GM12878 (cell line): Measurements from ENCODE around the gene LTB. TPM values are rescaled to one million over a fixed set of nuclear protein-coding genes. Genes with fewer than 3 reads are reported as not detected.

Source experiments
- ATAC-seq: fragments of 200-7000 bp; cut with Tn5 transposase; 3 replicates; pipeline ENCODE4 v1.9.1; 2020; ENCODE audit warnings: mild to moderate bottlenecking, moderate library complexity
- BruUV-seq: library from RNA; stranded (reverse); fragments of 400-500 nt; replicated peaks from 2 replicates; lab custom pipeline; 2021; lab: Mats Ljungman, UMichigan
- CTCF ChIA-PET: fragments of 300-600 bp; sonication (Branson Sonifier 250); formaldehyde crosslinking; extraction: SDS; loops from one replicate; lab custom pipeline; 2021; ENCODE audit warnings: inconsistent platforms; lab: Yijun Ruan, JAX
- POLR2A ChIA-PET: fragments of 350-600 bp; formaldehyde crosslinking; extraction: SDS; loops from one replicate; lab custom pipeline; 2021; ENCODE audit warnings: inconsistent platforms; lab: Charles Lee
- RAD21 ChIA-PET: fragments of 300-600 bp; sonication (Branson Sonifier 250); formaldehyde crosslinking; loops from one replicate; lab custom pipeline; 2023; ENCODE audit warnings: antibody characterized with exemption; ENCODE audit not compliant: unreplicated experiment; lab: Charles Lee
- SMC1A ChIA-PET: fragments of 300-600 bp; sonication (Branson Sonifier 250); formaldehyde crosslinking; loops from one replicate; lab custom pipeline; 2023; ENCODE audit not compliant: unreplicated experiment, uncharacterized antibody; lab: Charles Lee
- DNase-seq: peaks from one replicate; pipeline ENCODE4 v3.0.0-alpha.2; 2011; ENCODE audit warnings: low read depth, low spot score
- FAIRE-seq: peaks from 3 replicates; lab custom pipeline; 2011; peaks lifted over from hg19 to GRCh38; lab: Jason Lieb, UNC
- H2AFZ ChIP-seq: 2 replicates; pipeline ENCODE4 v1.6.0; 2011; ENCODE audit warnings: low read depth, low read length, control low read depth; ENCODE audit not compliant: control insufficient read depth
- H3K27ac ChIP-seq: 2 replicates; pipeline ENCODE4 v1.5.1; 2011; ENCODE audit warnings: control low read depth; ENCODE audit not compliant: control insufficient read depth, insufficient read depth
- H3K27me3 ChIP-seq, 2 experiments: replicated peaks in 1 of 2; 2 replicates each; pipeline versions ENCODE4 v1.6.0 to v1.6.1; 2011; ENCODE audit warnings: low read length in 1 of 2; ENCODE audit not compliant: control insufficient read depth in 2 of 2, insufficient read depth in 2 of 2
- H3K36me3 ChIP-seq, 2 experiments: 2 replicates each; pipeline ENCODE4 v1.5.1; 2011; ENCODE audit warnings: low read length in 1 of 2; ENCODE audit not compliant: control insufficient read depth in 2 of 2, insufficient read depth in 2 of 2
- H3K4me1 ChIP-seq: 2 replicates; pipeline ENCODE4 v1.6.1; 2011; ENCODE audit warnings: mild to moderate bottlenecking, low read length, moderate library complexity, mixed read lengths; ENCODE audit not compliant: control insufficient read depth, insufficient read depth
- H3K4me2 ChIP-seq: 2 replicates; pipeline ENCODE4 v1.6.0; 2011; ENCODE audit warnings: control low read depth; ENCODE audit not compliant: control insufficient read depth, insufficient read depth
- H3K4me3 ChIP-seq: fragments of 200-600 bp; sonication (generic); 2 replicates; pipeline ENCODE4 v1.5.1; 2016
- H3K79me2 ChIP-seq: 2 replicates; pipeline ENCODE4 v1.6.0; 2011; ENCODE audit warnings: low read length; ENCODE audit not compliant: control insufficient read depth, insufficient read depth
- H3K9ac ChIP-seq: 2 replicates; pipeline ENCODE4 v1.8.0; 2011; ENCODE audit warnings: low read length, control low read depth, mixed read lengths; ENCODE audit not compliant: control insufficient read depth, insufficient read depth
- H3K9me3 ChIP-seq: replicated peaks from 3 replicates; pipeline ENCODE4 v1.5.1; 2011; ENCODE audit warnings: mild to moderate bottlenecking, low read length; ENCODE audit not compliant: control insufficient read depth, insufficient read depth
- H4K20me1 ChIP-seq: 2 replicates; pipeline ENCODE4 v1.6.0; 2011; ENCODE audit not compliant: control insufficient read depth, insufficient read depth
- BACH1 ChIP-seq: fragments of 450-650 bp; IDR thresholded peaks from 2 replicates; pipeline ENCODE4 v1.6.1; 2017; ENCODE audit warnings: mild to moderate bottlenecking, borderline replicate concordance
- EED ChIP-seq: sonication (generic); IDR thresholded peaks from 2 replicates; pipeline ENCODE4 v1.6.1; 2016; ENCODE audit warnings: antibody characterized with exemption, low read depth
- HDGF ChIP-seq: fragments of 450-650 bp; IDR thresholded peaks from 2 replicates; pipeline ENCODE4 v1.6.1; 2016; ENCODE audit warnings: antibody characterized with exemption
- IKZF1 ChIP-seq: fragments of 450-650 bp; conservative IDR thresholded peaks from 2 replicates; pipeline ENCODE4 v1.6.1; 2017; ENCODE audit warnings: antibody characterized with exemption, mild to moderate bottlenecking
- IKZF2 ChIP-seq, 2 experiments: fragments of 450-650 bp; IDR thresholded peaks; 2 replicates each; pipeline ENCODE4 v1.6.1; 2017; ENCODE audit warnings: mild to moderate bottlenecking in 2 of 2, moderate library complexity in 2 of 2
- MEF2B ChIP-seq: fragments of 450-650 bp; IDR thresholded peaks from 2 replicates; pipeline ENCODE4 v1.6.1; 2018; ENCODE audit warnings: mild to moderate bottlenecking, moderate library complexity; ENCODE audit not compliant: partially characterized antibody, poor library complexity, severe bottlenecking
- NBN ChIP-seq: fragments of 450-650 bp; IDR thresholded peaks from 2 replicates; pipeline ENCODE4 v1.6.1; 2016
- PAX5 ChIP-seq: IDR thresholded peaks from 2 replicates; pipeline ENCODE4 v1.6.1; 2011; ENCODE audit warnings: low read depth, low read length, borderline replicate concordance
- POLR2A ChIP-seq: IDR thresholded peaks from 2 replicates; pipeline ENCODE4 v1.6.1; 2011; ENCODE audit warnings: low read depth, mild to moderate bottlenecking, low read length
- POLR2AphosphoS2 ChIP-seq: IDR thresholded peaks from 2 replicates; pipeline ENCODE4 v1.6.1; 2011; ENCODE audit warnings: low read depth, mild to moderate bottlenecking, low read length, improper control_type of control experiment, moderate library complexity
- POU2F2 ChIP-seq: IDR thresholded peaks from 3 replicates; pipeline ENCODE4 v1.6.1; 2011; ENCODE audit warnings: low read depth, mild to moderate bottlenecking, low read length, borderline replicate concordance
- SIN3A ChIP-seq: IDR thresholded peaks from 2 replicates; pipeline ENCODE4 v1.6.1; 2012; ENCODE audit warnings: low read depth, low read length, improper control_type of control experiment
- SMAD5 ChIP-seq: IDR thresholded peaks from 2 replicates; pipeline ENCODE4 v1.6.1; 2016; ENCODE audit warnings: antibody characterized with exemption, low read depth
- ZBED1 ChIP-seq: IDR thresholded peaks from 2 replicates; pipeline ENCODE4 v1.6.1; 2016; ENCODE audit warnings: borderline replicate concordance
- WGBS: methylation state at CpG from one replicate; pipeline ENCODE4 v1.1.6; 2016; ENCODE audit warnings: low lambda C conversion rate; ENCODE audit not compliant: insufficient replicate concordance, insufficient coverage; ENCODE audit errors: missing lambda C conversion rate; 5-methylcytosine and 5-hydroxymethylcytosine counted together
- in situ Hi-C: fragments of 300-500 bp; cut with MboI; formaldehyde crosslinking; loops from 9 replicates; pipeline ENCODE4 v1.14.3; 2018; ENCODE audit warnings: mixed read lengths
- intact Hi-C: fragments of 100-400 bp; cut with micrococcal nuclease; formaldehyde crosslinking; loops from one replicate; pipeline ENCODE4 v1.14.2; 2022; ENCODE audit not compliant: unreplicated experiment
- polyA plus RNA-seq, 11 experiments: library from polyadenylated mRNA; depleted of rRNA in 4 of 11; unstranded in 6 of 11; stranded (reverse) in 5 of 11; fragments of >200 nt; fragmentation: Nextera tagmentation in 4 of 11; fragmentation: Illumina TruSeq in 1 of 11; extraction: Ambion mirVana in 4 of 11; extraction: Trizol in 1 of 11; gene quantifications; 1 replicate in 1 of 11; 2 replicates in 10 of 11; pipeline versions ENCODE4 v1.2.1 to v1.2.3, GENCODE V29; 2011 to 2016; ENCODE audit warnings: inconsistent platforms in 2 of 11, missing spikeins in 2 of 11, low read depth in 1 of 11
- total RNA-seq, 4 experiments: library from RNA; depleted of rRNA in 3 of 4; stranded (reverse); fragments of >200 nt in 3 of 4; fragmentation: Illumina TruSeq in 1 of 4; extraction: Trizol in 1 of 4; gene quantifications; 2 replicates each; pipeline versions ENCODE4 v1.2.1 to v1.2.3, GENCODE V29; 2013 to 2021
- TF ChIP-seq, protein P1 (sequence below): fragments of 450-650 bp; IDR thresholded peaks from 2 replicates; pipeline ENCODE4 v1.6.1; 2016; ENCODE audit warnings: mild to moderate bottlenecking
- TF ChIP-seq, protein P2 (sequence below): fragments of 450-650 bp; IDR thresholded peaks from 2 replicates; pipeline ENCODE4 v1.6.1; 2016; ENCODE audit warnings: mild to moderate bottlenecking, moderate library complexity, borderline replicate concordance

Gene LTB
- total and polyA plus RNA-seq, 10 of the 15 experiments (the other 5 are each of a cell fraction or from before 2014, with no cell fraction given): 0.71 to 74.3 (median 20.0) TPM

DNA sequence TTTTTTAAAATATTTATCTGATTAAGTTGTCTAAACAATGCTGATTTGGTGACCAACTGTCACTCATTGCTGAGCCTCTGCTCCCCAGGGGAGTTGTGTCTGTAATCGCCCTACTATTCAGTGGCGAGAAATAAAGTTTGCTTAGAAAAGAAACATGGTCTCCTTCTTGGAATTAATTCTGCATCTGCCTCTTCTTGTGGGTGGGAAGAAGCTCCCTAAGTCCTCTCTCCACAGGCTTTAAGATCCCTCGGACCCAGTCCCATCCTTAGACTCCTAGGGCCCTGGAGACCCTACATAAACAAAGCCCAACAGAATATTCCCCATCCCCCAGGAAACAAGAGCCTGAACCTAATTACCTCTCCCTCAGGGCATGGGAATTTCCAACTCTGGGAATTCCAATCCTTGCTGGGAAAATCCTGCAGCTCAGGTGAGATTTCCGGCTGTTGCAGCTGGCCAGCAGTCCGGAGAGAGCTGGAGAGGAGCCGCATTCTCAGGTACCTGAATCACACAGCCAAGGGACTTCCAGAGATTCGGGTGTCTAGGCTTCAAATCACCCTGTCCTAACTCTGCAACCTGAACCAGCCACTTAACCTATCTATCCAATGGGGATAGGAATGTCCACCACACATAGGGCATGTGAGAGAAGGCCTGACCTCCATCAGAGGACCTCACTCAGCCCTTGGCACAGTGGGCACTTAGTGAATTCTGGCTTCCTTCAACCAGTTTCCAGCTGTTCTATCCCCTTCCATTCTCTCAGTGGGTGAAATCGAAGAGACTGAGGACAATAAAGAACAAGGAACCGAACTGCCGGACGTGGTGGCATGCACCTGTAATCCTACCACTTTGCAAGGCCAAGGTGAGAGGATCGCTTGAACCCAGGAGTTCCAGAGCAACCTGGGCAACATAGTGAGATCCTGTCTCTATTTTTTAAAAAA, 3.8 kb downstream of the LTB start:
- Histone ChIP-seq H3K4me1 (peaks cover 46% of the 10 kb centered on the region), H3K27ac (peak overlapping the region; percentile 20; the same call in 1 of the 2 replicates), H3K4me3 (peak overlapping the region; percentile 93; the same call in 1 of the 2 replicates), H3K79me2 (peaks cover 82% of the 10 kb centered on the region), H4K20me1 (no peaks in the 10 kb centered on the region), H3K9ac (no peak overlapping the region), H2AFZ (no peak overlapping the region), H3K27me3 (no peaks in the 10 kb centered on the region), H3K36me3 (peaks cover 0 to 7% of the 10 kb centered on the region in 2 experiments; a peak in 2 of 4 replicates), H3K4me2 (peak overlapping the region; percentile 57), H3K9me3 (no peaks in the 10 kb centered on the region)
- 34% methylated on average over 12 of the region's 12 CpGs for WGBS
- intact Hi-C loops: no loop called here
- in situ Hi-C loops: no loop called here
- TF ChIP-seq IKZF2 (IDR thresholded peaks at IDR 0.05) (peak; percentile 49 to 50; a peak in 2 of 4 replicates), MEF2B (peak; percentile 32), POU2F2 (peak; percentile 23; the same call in 1 of the 3 replicates), POLR2AphosphoS2 (0 out of 2 replicates have a peak, but pooled peaks have one; percentile 30), ZBED1 (peak; percentile 77), EED (peak; percentile 92), HDGF (no peak), SMAD5 (peak; percentile 78), SIN3A (no peak), PAX5 (peak; percentile 21; the same call in 1 of the 2 replicates), POLR2A (peak; percentile 62), IKZF1 (peak; percentile 69), BACH1 (0 out of 2 replicates have a peak, but pooled peaks have one; percentile 33), NBN (no peak)
- TF ChIP-seq, protein P1, sequence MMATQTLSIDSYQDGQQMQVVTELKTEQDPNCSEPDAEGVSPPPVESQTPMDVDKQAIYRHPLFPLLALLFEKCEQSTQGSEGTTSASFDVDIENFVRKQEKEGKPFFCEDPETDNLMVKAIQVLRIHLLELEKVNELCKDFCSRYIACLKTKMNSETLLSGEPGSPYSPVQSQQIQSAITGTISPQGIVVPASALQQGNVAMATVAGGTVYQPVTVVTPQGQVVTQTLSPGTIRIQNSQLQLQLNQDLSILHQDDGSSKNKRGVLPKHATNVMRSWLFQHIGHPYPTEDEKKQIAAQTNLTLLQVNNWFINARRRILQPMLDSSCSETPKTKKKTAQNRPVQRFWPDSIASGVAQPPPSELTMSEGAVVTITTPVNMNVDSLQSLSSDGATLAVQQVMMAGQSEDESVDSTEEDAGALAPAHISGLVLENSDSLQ: peak; percentile 67
- TF ChIP-seq, protein P2, sequence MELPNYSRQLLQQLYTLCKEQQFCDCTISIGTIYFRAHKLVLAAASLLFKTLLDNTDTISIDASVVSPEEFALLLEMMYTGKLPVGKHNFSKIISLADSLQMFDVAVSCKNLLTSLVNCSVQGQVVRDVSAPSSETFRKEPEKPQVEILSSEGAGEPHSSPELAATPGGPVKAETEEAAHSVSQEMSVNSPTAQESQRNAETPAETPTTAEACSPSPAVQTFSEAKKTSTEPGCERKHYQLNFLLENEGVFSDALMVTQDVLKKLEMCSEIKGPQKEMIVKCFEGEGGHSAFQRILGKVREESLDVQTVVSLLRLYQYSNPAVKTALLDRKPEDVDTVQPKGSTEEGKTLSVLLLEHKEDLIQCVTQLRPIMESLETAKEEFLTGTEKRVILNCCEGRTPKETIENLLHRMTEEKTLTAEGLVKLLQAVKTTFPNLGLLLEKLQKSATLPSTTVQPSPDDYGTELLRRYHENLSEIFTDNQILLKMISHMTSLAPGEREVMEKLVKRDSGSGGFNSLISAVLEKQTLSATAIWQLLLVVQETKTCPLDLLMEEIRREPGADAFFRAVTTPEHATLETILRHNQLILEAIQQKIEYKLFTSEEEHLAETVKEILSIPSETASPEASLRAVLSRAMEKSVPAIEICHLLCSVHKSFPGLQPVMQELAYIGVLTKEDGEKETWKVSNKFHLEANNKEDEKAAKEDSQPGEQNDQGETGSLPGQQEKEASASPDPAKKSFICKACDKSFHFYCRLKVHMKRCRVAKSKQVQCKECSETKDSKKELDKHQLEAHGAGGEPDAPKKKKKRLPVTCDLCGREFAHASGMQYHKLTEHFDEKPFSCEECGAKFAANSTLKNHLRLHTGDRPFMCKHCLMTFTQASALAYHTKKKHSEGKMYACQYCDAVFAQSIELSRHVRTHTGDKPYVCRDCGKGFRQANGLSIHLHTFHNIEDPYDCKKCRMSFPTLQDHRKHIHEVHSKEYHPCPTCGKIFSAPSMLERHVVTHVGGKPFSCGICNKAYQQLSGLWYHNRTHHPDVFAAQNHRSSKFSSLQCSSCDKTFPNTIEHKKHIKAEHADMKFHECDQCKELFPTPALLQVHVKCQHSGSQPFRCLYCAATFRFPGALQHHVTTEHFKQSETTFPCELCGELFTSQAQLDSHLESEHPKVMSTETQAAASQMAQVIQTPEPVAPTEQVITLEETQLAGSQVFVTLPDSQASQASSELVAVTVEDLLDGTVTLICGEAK: 0 out of 2 replicates have a peak, but pooled peaks have one; percentile 26
- ATAC-seq (no peak), FAIRE-seq (no peak), DNase-seq (no peak)
- POLR2A ChIA-PET: interaction anchor here (1.0 to 17.1 kb wide), 6 partner anchors 6 to 42 kb away, joined by 3 to 282 read pairs (median 164); partner anchors contain the start of genes ATP6V1G2, LST1, LTB and NCR3
- SMC1A ChIA-PET: interaction anchor here (2.4 to 45.5 kb wide), 3 partner anchors 17 to 31 kb away, joined by 8 to 1989 read pairs (median 523); partner anchors contain the start of genes ATP6V1G2, DDX39B, LTA and NCR3
- RAD21 ChIA-PET: interaction anchor here (1.0 to 17.5 kb wide), 3 partner anchors 8 to 25 kb away, joined by 3 to 620 read pairs (median 466); partner anchors contain the start of genes ATP6V1G2, NCR3 and NFKBIL1
- CTCF ChIA-PET: interaction anchor here (1.3 to 31.0 kb wide), 3 partner anchors 15 to 44 kb away, joined by 3 to 2098 read pairs (median 789); partner anchors contain the start of genes ATP6V1G2, DDX39B, LST1 and LTA
- no TSS peak for BruUV-seq
